Muscle layer of duodenum (tissue), 2 donors: ENCODE measurements around the gene ANKS1B.
"Not testable (repeated sequence)": the region's sequence is repeated elsewhere in the genome, so short reads cannot be mapped to it uniquely, and the experiment has no call there.

Experiments used
- H3K27ac ChIP-seq: one replicate; pipeline ENCODE4 v1.7.0; 2013; ENCODE audit warnings: mild to moderate bottlenecking, low read length
- H3K27me3 ChIP-seq: one replicate; pipeline ENCODE4 v1.7.0; 2013; ENCODE audit warnings: low read depth, mild to moderate bottlenecking, control low read depth, low read length
- H3K36me3 ChIP-seq, 2 donors: one replicate each; pipeline ENCODE4 v1.7.0; 2013; ENCODE audit warnings: low read length in 2 of 2, control low read depth in 1 of 2, mild to moderate bottlenecking in 1 of 2; ENCODE audit not compliant: insufficient read depth in 2 of 2, control insufficient read depth in 1 of 2
- H3K4me1 ChIP-seq, 2 donors: one replicate each; pipeline ENCODE4 v1.7.0; 2013; ENCODE audit warnings: low read length in 2 of 2, mild to moderate bottlenecking in 2 of 2, control low read depth in 1 of 2, moderate library complexity in 1 of 2; ENCODE audit not compliant: insufficient read depth in 2 of 2, control insufficient read depth in 1 of 2
- H3K4me3 ChIP-seq, 2 donors: one replicate each; pipeline ENCODE4 v1.7.0; 2013; ENCODE audit warnings: low read length in 2 of 2, low read depth in 1 of 2, mild to moderate bottlenecking in 1 of 2
- H3K9me3 ChIP-seq, 2 donors: one replicate each; pipeline ENCODE4 v1.7.0; 2013; ENCODE audit warnings: low read length in 2 of 2, control low read depth in 1 of 2, mild to moderate bottlenecking in 1 of 2; ENCODE audit not compliant: control insufficient read depth in 1 of 2
- donor health status: healthy.

ANKS1B gene

DNA sequence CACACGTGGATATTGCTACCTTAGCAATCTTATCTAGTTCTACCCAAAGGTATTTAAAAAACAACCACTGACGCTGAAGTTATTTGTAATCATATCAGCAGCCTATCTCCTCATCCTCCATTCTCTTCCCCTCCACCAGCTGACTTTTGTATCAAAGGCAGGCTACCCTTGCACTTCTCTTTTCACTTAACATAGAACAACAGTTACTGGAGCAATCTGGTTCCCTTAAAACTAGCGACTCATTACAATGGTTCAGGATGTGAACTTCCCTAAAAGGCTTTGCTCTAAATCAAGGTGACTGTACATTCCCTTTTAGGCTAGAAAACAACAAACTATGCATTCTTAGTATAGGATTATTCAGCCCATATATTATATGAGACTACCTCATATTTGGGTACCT, 935.0 kb downstream of the ANKS1B start:
- Histone ChIP-seq H3K4me3 (no peak overlapping the region), H3K36me3 (peaks cover 0 to 9% of the 10 kb centered on the region in 2 donors), H3K4me1 (no peaks in the 10 kb centered on the region), H3K27ac (no peak overlapping the region), H3K9me3 (peaks cover 0 to 12% of the 10 kb centered on the region in 2 donors), H3K27me3 (no peaks in the 10 kb centered on the region)

- Histone ChIP-seq H3K4me1 (no peaks in the 10 kb centered on the region), H3K4me3 (no peak overlapping the region), H3K27ac (no peak overlapping the region), H3K36me3 (peaks cover 0 to 9% of the 10 kb centered on the region in 2 donors), H3K9me3 (peaks cover 0 to 12% of the 10 kb centered on the region in 2 donors), H3K27me3 (no peaks in the 10 kb centered on the region)
Measured at GRCh38 chr12:99045158-99045557, 939.6 kb downstream of the ANKS1B start.

DNA sequence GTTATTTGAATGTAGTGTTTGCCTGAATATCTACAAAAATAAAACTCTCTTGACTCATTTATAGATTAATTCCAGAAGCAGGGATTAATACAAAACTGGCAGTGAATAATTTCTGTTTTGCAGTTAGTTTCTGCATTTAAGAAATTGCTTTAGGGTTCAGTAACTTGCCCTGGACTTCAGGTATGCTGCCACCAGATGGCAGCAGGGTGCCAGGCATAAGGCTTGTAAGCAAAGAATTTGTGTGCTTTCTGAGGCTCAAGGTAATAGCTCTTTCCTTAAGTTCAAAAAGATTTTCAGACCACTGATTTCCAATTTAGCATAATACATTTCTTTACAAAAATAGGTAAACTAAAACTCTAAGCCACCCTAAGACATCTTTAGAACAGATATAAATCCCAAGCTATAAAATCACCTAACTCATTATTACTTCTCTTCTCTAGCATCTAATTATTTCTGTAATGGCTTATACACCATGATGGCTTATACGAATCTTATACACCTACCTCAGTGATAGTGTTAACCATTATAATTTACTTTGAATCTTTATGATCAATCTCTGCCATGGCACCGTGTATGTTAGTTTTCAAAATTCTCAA, 941.3 kb downstream of the ANKS1B start:
- no peak overlapping the region for H3K27ac ChIP-seq
- no peaks in the 10 kb centered on the region for H3K4me1 ChIP-seq
- no peak overlapping the region for H3K4me3 ChIP-seq
- peaks cover 0 to 12% of the 10 kb centered on the region in 2 donors for H3K9me3 ChIP-seq
- H3K27me3 ChIP-seq, result no peaks in the 10 kb centered on the region
- peaks cover 0 to 9% of the 10 kb centered on the region in 2 donors for H3K36me3 ChIP-seq

DNA sequence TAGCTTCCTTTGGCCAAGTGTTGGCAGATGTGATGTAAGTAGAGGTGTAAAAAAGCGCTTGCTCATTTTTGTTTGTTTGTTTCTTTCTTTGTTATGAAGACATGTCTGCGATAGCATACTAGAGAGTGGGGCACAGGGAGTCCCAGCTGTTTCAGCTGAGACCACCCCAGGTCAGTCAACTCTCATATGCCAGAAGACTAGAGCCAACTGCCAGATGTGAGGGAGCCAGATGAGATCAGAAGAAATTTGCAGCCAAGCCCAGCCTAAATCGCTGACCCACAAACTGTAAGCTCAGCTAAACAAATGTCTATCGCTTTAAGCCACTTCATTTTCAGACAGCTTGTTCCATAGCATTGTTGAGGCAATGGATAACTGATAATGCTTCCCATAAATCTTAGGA, 942.5 kb downstream of the ANKS1B start:
- Histone ChIP-seq H3K36me3 (no peaks in the 10 kb centered on the region), H3K4me1 (no peaks in the 10 kb centered on the region)

DNA sequence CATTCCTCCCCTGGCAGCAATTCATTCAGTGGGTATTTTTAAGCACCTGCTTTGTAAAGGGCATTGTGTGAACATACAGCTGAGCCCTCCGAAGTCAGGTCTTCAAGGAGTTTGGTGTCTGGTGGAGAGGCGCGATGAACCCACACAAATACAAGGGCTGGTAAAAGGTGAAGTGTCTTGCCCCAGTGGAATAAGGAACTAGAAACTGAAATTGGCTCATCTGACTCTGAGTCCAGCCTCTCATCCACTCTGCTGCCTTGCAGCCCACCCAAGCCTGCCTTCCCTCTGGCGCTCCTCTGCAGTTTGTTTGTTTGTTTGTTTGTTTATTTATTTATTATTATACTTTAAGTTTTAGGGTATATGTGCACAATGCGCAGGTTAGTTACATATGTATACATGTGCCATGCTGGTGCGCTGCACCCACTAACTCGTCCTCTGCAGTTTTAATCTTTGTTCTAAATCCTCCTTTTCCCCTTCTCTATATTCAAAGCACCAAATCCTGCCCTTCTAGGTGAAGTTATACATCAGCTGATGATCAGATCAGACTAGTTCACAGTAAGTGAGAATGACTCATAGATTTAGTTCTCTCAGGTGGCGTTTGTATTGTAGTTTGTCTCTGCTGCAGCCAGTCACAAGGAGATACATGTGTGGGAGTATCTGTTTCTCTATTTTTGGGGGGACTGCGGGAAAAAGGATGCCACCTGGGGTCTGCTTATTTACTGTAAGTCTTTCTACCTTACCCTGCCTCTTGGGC, 945.2 kb downstream of the ANKS1B start:
- Histone ChIP-seq H3K27ac (no peak overlapping the region), H3K4me3 (no peak overlapping the region), H3K27me3 (no peaks in the 10 kb centered on the region), H3K36me3 (no peaks in the 10 kb centered on the region), H3K4me1 (no peaks in the 10 kb centered on the region), H3K9me3 (no peaks in the 10 kb centered on the region)

More for the DNA sequence above, 942.5 kb downstream of the ANKS1B start:
- H3K27me3 ChIP-seq, result no peaks in the 10 kb centered on the region
- no peaks in the 10 kb centered on the region for H3K9me3 ChIP-seq
- H3K4me3 ChIP-seq, result no peak overlapping the region
- no peak overlapping the region for H3K27ac ChIP-seq

DNA sequence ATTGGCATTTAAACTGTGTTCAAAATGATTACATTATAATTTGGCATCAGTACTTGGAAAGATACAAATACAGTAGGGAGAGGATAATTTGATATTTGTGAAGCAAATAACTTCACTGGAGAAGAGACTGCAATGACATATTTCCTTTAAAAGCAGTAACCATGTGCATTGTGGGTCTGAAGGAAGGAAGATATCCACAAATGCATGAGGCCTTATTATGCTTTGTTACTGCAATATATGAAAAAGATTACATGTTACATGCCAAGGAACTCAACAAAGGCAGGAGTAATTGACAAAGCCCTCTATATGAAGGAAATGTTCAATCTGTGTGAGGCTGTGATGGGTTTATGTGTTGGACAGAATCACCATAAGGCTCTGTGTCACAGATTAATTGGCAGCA, 948.2 kb downstream of the ANKS1B start:
- no peaks in the 10 kb centered on the region for H3K27me3 ChIP-seq
- H3K4me1 ChIP-seq, result no peaks in the 10 kb centered on the region

DNA sequence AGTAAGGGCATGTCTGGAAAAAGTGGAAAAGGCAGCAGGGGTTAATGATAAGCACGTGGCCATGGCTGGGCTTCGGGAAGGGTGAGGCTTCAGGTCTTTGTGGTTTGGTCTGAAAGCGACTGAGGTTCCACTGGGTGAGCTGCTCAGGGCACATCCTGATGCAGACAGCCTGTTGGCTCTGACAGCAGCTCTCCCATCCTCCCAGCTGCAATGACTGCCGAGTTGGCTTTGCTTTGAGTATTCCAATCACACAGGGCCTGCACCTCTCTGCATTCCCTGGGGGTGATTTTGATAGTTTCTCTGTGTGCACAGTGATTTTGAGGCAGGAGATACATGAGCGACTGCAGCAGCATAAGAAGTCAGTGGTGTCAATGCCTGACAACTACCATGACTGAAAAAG, 948.9 kb downstream of the ANKS1B start:
- no peak overlapping the region for H3K27ac ChIP-seq
- no peaks in the 10 kb centered on the region for H3K27me3 ChIP-seq
- H3K9me3 ChIP-seq, result no peaks in the 10 kb centered on the region
- H3K36me3 ChIP-seq, result no peaks in the 10 kb centered on the region
- no peak overlapping the region for H3K4me3 ChIP-seq
- no peaks in the 10 kb centered on the region for H3K4me1 ChIP-seq

More for the DNA sequence above, 948.2 kb downstream of the ANKS1B start:
- Histone ChIP-seq H3K27ac (no peak overlapping the region), H3K9me3 (no peaks in the 10 kb centered on the region), H3K4me3 (no peak overlapping the region), H3K36me3 (no peaks in the 10 kb centered on the region)

DNA sequence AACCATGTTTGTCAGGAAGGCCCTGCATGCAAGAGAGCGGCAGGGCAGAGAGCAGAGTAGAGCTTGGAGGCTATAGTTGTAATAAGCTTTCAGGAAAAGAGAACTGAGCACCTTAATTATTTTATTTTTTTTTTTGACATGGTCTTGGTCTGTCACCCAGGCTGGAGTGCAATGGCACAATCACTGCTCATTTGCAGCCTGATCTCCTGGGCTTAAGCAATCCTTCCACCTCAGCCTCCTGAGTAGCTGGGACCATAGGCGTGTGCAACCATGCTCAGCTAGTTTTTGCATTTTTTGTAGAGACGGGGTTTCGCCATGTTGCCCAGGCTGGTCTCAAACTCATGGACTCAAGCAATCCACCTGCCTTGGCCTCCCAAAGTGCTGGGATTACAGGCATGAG, 950.5 kb downstream of the ANKS1B start:
- H3K9me3 ChIP-seq, H3K27ac ChIP-seq, H3K4me3 ChIP-seq, H3K36me3 ChIP-seq, H3K4me1 ChIP-seq, H3K27me3 ChIP-seq: not testable (repeated sequence)

DNA sequence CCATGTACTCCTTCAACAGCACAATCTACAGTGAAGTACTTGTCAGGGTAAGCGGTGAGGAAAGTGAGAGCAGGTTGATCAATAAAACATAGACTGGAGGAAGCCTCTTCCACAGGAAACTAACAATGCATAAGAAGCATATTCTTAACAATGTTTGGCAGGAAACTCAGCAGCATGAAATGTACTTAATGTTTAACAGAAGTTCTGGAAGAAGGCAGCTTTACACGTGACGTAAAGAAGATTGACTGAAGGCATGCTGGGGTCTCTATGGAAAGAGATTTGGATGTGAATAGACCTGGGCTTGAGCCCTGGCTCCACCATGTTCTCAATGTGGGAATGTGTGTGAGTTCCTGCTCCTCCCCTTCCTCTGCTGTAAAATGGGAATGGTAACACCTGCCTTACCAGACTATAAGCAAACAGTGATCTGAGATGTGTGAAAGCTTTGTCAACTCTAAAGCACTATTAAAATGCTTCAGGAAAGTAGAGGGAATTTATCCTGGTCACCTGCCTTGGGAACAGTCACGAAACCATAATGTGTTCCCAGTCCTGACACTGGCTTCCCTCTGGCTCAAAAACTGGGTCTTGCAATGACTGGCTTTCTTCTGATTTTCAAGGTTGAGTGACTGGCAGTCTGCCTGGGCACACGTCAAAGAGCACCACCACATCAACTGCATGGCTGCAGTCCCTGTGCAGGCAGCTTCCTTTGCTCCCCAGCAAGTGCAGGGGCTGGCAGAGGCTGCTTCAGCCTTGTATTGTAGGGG, 955.0 kb downstream of the ANKS1B start:
- Histone ChIP-seq H3K4me1 (no peaks in the 10 kb centered on the region), H3K27ac (no peak overlapping the region), H3K4me3 (no peak overlapping the region), H3K9me3 (no peaks in the 10 kb centered on the region), H3K27me3 (no peaks in the 10 kb centered on the region), H3K36me3 (no peaks in the 10 kb centered on the region)

GRCh38 chr12:99027461-99027860, 957.3 kb downstream of the ANKS1B start:
- no peaks in the 10 kb centered on the region for H3K9me3 ChIP-seq

DNA sequence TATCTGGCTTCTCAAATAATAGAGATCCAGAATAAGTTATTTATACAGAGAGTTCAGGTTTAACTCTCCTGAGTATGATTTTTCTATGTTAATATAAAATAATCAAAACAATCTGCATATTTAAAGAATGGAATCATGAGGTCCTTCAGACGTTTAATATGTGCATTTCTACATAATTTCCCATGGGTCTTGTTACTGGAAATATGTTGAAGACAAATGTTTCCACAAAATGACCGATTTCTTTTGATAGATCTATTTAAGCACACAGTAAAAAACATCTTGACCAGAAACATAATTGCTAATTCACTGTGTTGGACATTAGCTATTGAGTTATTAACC, 957.7 kb downstream of the ANKS1B start:
- no peaks in the 10 kb centered on the region for H3K36me3 ChIP-seq
- H3K27me3 ChIP-seq, result no peaks in the 10 kb centered on the region
- no peaks in the 10 kb centered on the region for H3K4me1 ChIP-seq

More at GRCh38 chr12:99027461-99027860, 957.3 kb downstream of the ANKS1B start:
- no peaks in the 10 kb centered on the region for H3K36me3 ChIP-seq
- no peaks in the 10 kb centered on the region for H3K4me1 ChIP-seq
- H3K4me3 ChIP-seq, result no peak overlapping the region
- no peak overlapping the region for H3K27ac ChIP-seq
- no peaks in the 10 kb centered on the region for H3K27me3 ChIP-seq

More for the DNA sequence above, 957.7 kb downstream of the ANKS1B start:
- Histone ChIP-seq H3K4me3 (no peak overlapping the region), H3K9me3 (no peaks in the 10 kb centered on the region), H3K27ac (no peak overlapping the region)
